ENCODE data around the gene RPS27A.
A peak's percentile ranks its signal among the peaks of the same experiment; 100 is the strongest.
"Not testable (repeated sequence)": the region's sequence is repeated elsewhere in the genome, so short reads cannot be mapped to it uniquely, and the experiment has no call there.

The RPS27A gene

GRCh38 chr2:55232084-55232862 is at the start of gene RPS27A, which contains the start of gene CLHC1:
Gene RPS27A, plus strand, starts transcription at chr2:55232688. Its CDS starts 137 bp downstream, at chr2:55232825.
Gene CLHC1, minus strand, starts transcription at chr2:55232293. Its CDS starts 9,882 bp downstream, at chr2:55222411.
- DNase-seq (ENCODE audit: low spot score), result peak; percentile 97

GRCh38 chr2:55186837-55187236 is 45.7 kb upstream of the RPS27A start:
- DNase-seq (ENCODE audit: low spot score), result not testable (repeated sequence)

- DNase-seq (ENCODE audit: low spot score), result not testable (repeated sequence)
Observed at GRCh38 chr2:55191888-55192287, 40.6 kb upstream of the RPS27A start.

GRCh38 chr2:55196526-55196925 is 36.0 kb upstream of the RPS27A start:
- DNase-seq (ENCODE audit: low spot score), result no peak

- no peak for DNase-seq (ENCODE audit: low spot score)
Observed at GRCh38 chr2:55200416-55200815, 32.1 kb upstream of the RPS27A start.

GRCh38 chr2:55204536-55204935 is 28.0 kb upstream of the RPS27A start:
- no peak for DNase-seq (ENCODE audit: low spot score)

GRCh38 chr2:55204950-55205349 is 27.5 kb upstream of the RPS27A start:
- DNase-seq (ENCODE audit: low spot score), result no peak

- no peak for DNase-seq (ENCODE audit: low spot score)
Observed at GRCh38 chr2:55213822-55214221, 18.7 kb upstream of the RPS27A start.

- DNase-seq (ENCODE audit: low spot score), result no peak
Observed at GRCh38 chr2:55223958-55224760, 8.3 kb upstream of the RPS27A start.

- DNase-seq (ENCODE audit: low spot score), result no peak
Observed at GRCh38 chr2:55224761-55225261, 7.7 kb upstream of the RPS27A start.

GRCh38 chr2:55225481-55226020 is 6.9 kb upstream of the RPS27A start:
- DNase-seq (ENCODE audit: low spot score), result no peak

GRCh38 chr2:55227437-55228225 is 4.9 kb upstream of the RPS27A start:
- peak; percentile 35 for DNase-seq (ENCODE audit: low spot score)

GRCh38 chr2:55228226-55228563 is 4.3 kb upstream of the RPS27A start:
- DNase-seq (ENCODE audit: low spot score), result no peak

GRCh38 chr2:55229221-55229620 is 3.3 kb upstream of the RPS27A start:
- no peak for DNase-seq (ENCODE audit: low spot score)

- DNase-seq (ENCODE audit: low spot score), result no peak
Observed at GRCh38 chr2:55230551-55230950, 1.9 kb upstream of the RPS27A start.

- DNase-seq (ENCODE audit: low spot score), result no peak
Observed at GRCh38 chr2:55231546-55232083, 873 bp upstream of the RPS27A start.

GRCh38 chr2:55232863-55233657 is 572 bp downstream of the RPS27A start:
- DNase-seq (ENCODE audit: low spot score), result peak; percentile 17

GRCh38 chr2:55233658-55233940 is 1.1 kb downstream of the RPS27A start:
- no peak for DNase-seq (ENCODE audit: low spot score)

- no peak for DNase-seq (ENCODE audit: low spot score)
Observed at GRCh38 chr2:55235724-55236538, 3.4 kb downstream of the RPS27A start.

- no peak for DNase-seq (ENCODE audit: low spot score)
Observed at GRCh38 chr2:55236992-55237543, 4.6 kb downstream of the RPS27A start.
